Neural crest cell (in vitro differentiated cells): Measurements from ENCODE around the gene HAUS1. TPM values are rescaled to one million over a fixed set of nuclear protein-coding genes. Genes with fewer than 3 reads are reported as not detected.
A peak's percentile ranks its signal among the peaks of the same experiment; 100 is the strongest.

Experiments
- DNase-seq: peaks from one replicate; pipeline ENCODE4 v3.0.0; 2021; ENCODE audit warnings: low read depth, mixed read lengths, low spot score
- H3K27ac Mint-ChIP-seq: one replicate; pipeline ENCODE4 v1.8.0; 2021; ENCODE audit warnings: mild to moderate bottlenecking, mixed read lengths; ENCODE audit not compliant: unreplicated experiment
- H3K27me3 Mint-ChIP-seq: 2 replicates; pipeline ENCODE4 v1.8.0; 2021; ENCODE audit warnings: low read depth, mild to moderate bottlenecking, mixed read lengths
- H3K36me3 Mint-ChIP-seq: 2 replicates; pipeline ENCODE4 v1.8.0; 2021; ENCODE audit warnings: low read depth, mild to moderate bottlenecking, mixed read lengths
- H3K4me1 Mint-ChIP-seq: 2 replicates; pipeline ENCODE4 v1.8.0; 2021; ENCODE audit warnings: mixed read lengths
- H3K4me3 Mint-ChIP-seq: one replicate; pipeline ENCODE4 v1.8.0; 2021; ENCODE audit warnings: mild to moderate bottlenecking, mixed read lengths
- H3K9me3 Mint-ChIP-seq: 2 replicates; pipeline ENCODE4 v1.8.0; 2021; ENCODE audit warnings: mixed read lengths
- CTCF ChIP-seq: fragments of 200-600 bp; sonication (generic); conservative IDR thresholded peaks from 2 replicates; pipeline ENCODE4 v1.5.0; 2021; ENCODE audit warnings: antibody characterized with exemption, mild to moderate bottlenecking
- total RNA-seq: library from RNA; stranded (reverse); gene quantifications from 2 replicates; pipeline ENCODE4 v1.2.1, GENCODE V29; 2021

HAUS1 gene
- total RNA-seq, 1 donor from 2014 or later = 94.9 TPM

GRCh38 chr18:46061796-46062195 is 42.4 kb upstream of the HAUS1 start:
- Mint-ChIP-seq H3K4me1 (peaks cover 4% of the 10 kb centered on the region), H3K9me3 (no peaks in the 10 kb centered on the region), H3K4me3 (no peak overlapping the region), H3K27ac (no peak overlapping the region), H3K27me3 (no peaks in the 10 kb centered on the region), H3K36me3 (no peaks in the 10 kb centered on the region)
- no peak for TF ChIP-seq CTCF
- DNase-seq = no peak

- Mint-ChIP-seq H3K4me1 (peaks cover 4% of the 10 kb centered on the region), H3K27me3 (no peaks in the 10 kb centered on the region), H3K36me3 (no peaks in the 10 kb centered on the region), H3K27ac (no peak overlapping the region), H3K9me3 (no peaks in the 10 kb centered on the region), H3K4me3 (no peak overlapping the region)
- no peak for TF ChIP-seq CTCF
- no peak for DNase-seq
Measured at GRCh38 chr18:46062781-46063180, 41.4 kb upstream of the HAUS1 start.

GRCh38 chr18:46067438-46068007 is 36.7 kb upstream of the HAUS1 start:
- no peak overlapping the region for H3K4me3 Mint-ChIP-seq
- H3K27ac Mint-ChIP-seq = no peak overlapping the region
- no peak for TF ChIP-seq CTCF
- no peaks in the 10 kb centered on the region for H3K36me3 Mint-ChIP-seq
- H3K9me3 Mint-ChIP-seq = no peaks in the 10 kb centered on the region
- H3K27me3 Mint-ChIP-seq = peaks cover 9% of the 10 kb centered on the region
- peaks cover 8% of the 10 kb centered on the region for H3K4me1 Mint-ChIP-seq
- no peak for DNase-seq

- Mint-ChIP-seq H3K4me3 (no peak overlapping the region), H3K27ac (no peak overlapping the region)
- no peak for TF ChIP-seq CTCF
Measured at GRCh38 chr18:46068763-46069162, 35.4 kb upstream of the HAUS1 start.

GRCh38 chr18:46069524-46069923 is 34.7 kb upstream of the HAUS1 start:
- peak overlapping the region; percentile 53 for H3K27ac Mint-ChIP-seq
- no peaks in the 10 kb centered on the region for H3K36me3 Mint-ChIP-seq
- H3K27me3 Mint-ChIP-seq = peaks cover 10% of the 10 kb centered on the region
- H3K4me1 Mint-ChIP-seq = peaks cover 7% of the 10 kb centered on the region
- no peak for DNase-seq
- TF ChIP-seq CTCF = no peak
- peak overlapping the region; percentile 52 for H3K4me3 Mint-ChIP-seq
- H3K9me3 Mint-ChIP-seq = no peaks in the 10 kb centered on the region

More at GRCh38 chr18:46068763-46069162, 35.4 kb upstream of the HAUS1 start:
- Mint-ChIP-seq H3K4me1 (peaks cover 9% of the 10 kb centered on the region), H3K36me3 (no peaks in the 10 kb centered on the region), H3K9me3 (no peaks in the 10 kb centered on the region), H3K27me3 (peaks cover 10% of the 10 kb centered on the region)
- DNase-seq = no peak
